HG03521 (cell line): ENCODE measurements around the gene MYORG.
"Not testable (repeated sequence)": the region's sequence is repeated elsewhere in the genome, so short reads cannot be mapped to it uniquely, and the experiment has no call there.

Experiments
- ATAC-seq: cut with Tn5 transposase; IDR thresholded peaks from one replicate; pipeline ENCODE4 v1.9.1; 2021; ENCODE audit warnings: mild to moderate bottlenecking, moderate library complexity; ENCODE audit not compliant: unreplicated experiment

MYORG gene

GRCh38 chr9:34370335-34370969 is 6.2 kb downstream of the MYORG start:
- no peak for ATAC-seq

- no peak for ATAC-seq
These were observed 7.1 kb downstream of the MYORG start for GRCh38 chr9:34369636-34370035.

- ATAC-seq, result not testable (repeated sequence)
These were observed 7.9 kb downstream of the MYORG start for GRCh38 chr9:34368796-34369195.

GRCh38 chr9:34367751-34368410 is 8.8 kb downstream of the MYORG start:
- ATAC-seq, result not testable (repeated sequence)

GRCh38 chr9:34366365-34366764 is 10.3 kb downstream of the MYORG start:
- no peak for ATAC-seq

GRCh38 chr9:34365282-34365681 is 11.4 kb downstream of the MYORG start:
- ATAC-seq, result no peak

- no peak for ATAC-seq
These were observed 12.9 kb downstream of the MYORG start for GRCh38 chr9:34363619-34364351.

- no peak for ATAC-seq
These were observed 14.0 kb downstream of the MYORG start for GRCh38 chr9:34362614-34363214.

GRCh38 chr9:34352957-34353356 is 23.7 kb downstream of the MYORG start:
- not testable (repeated sequence) for ATAC-seq

- not testable (repeated sequence) for ATAC-seq
These were observed 24.5 kb downstream of the MYORG start for GRCh38 chr9:34352122-34352652.

- ATAC-seq, result no peak
These were observed 27.4 kb downstream of the MYORG start for GRCh38 chr9:34349324-34349723.

- no peak for ATAC-seq
These were observed 28.9 kb downstream of the MYORG start for GRCh38 chr9:34347800-34348158.

- no peak for ATAC-seq
These were observed 29.6 kb downstream of the MYORG start for GRCh38 chr9:34346873-34347799.

GRCh38 chr9:34343605-34344004 is 33.1 kb downstream of the MYORG start:
- ATAC-seq, result no peak

- no peak for ATAC-seq
These were observed 33.6 kb downstream of the MYORG start for GRCh38 chr9:34343090-34343489.

GRCh38 chr9:34341659-34342295 is 34.9 kb downstream of the MYORG start:
- no peak for ATAC-seq

- no peak for ATAC-seq
These were observed 37.9 kb downstream of the MYORG start for GRCh38 chr9:34338665-34339385.

GRCh38 chr9:34338079-34338478 is 38.6 kb downstream of the MYORG start:
- ATAC-seq, result not testable (repeated sequence)

GRCh38 chr9:34337403-34337802 is 39.3 kb downstream of the MYORG start:
- ATAC-seq, result no peak
